ENCODE results near the gene CACNA1A. TPM values are rescaled to one million over a fixed set of nuclear protein-coding genes. Genes with fewer than 3 reads are reported as not detected.

The CACNA1A gene
- total RNA-seq, 1 experiment from 2014 or later: 0.85 TPM

GRCh38 chr19:13291913-13292312 is 214.4 kb downstream of the CACNA1A start:
- no peak overlapping the region for H3K27ac Mint-ChIP-seq (ENCODE audit: unreplicated experiment)
- intact Hi-C loops (cut with micrococcal nuclease; ENCODE audit: unreplicated experiment): no loop called here
- peaks cover 18% of the 10 kb centered on the region for H3K27me3 Mint-ChIP-seq (ENCODE audit: unreplicated experiment)
- DNase-seq: no peak
- no peak overlapping the region for H3K4me3 Mint-ChIP-seq (ENCODE audit: low read depth, unreplicated experiment)
- H3K4me1 Mint-ChIP-seq (ENCODE audit: low read depth, unreplicated experiment): no peaks in the 10 kb centered on the region
- CTCF ChIA-PET: interaction anchor here (0.6 kb wide), 1 partner anchor 1998 kb away, joined by 3 read pairs; no protein-coding TSS in a partner anchor
- H3K9me3 Mint-ChIP-seq (ENCODE audit: low read depth, unreplicated experiment): no peaks in the 10 kb centered on the region
- TF ChIP-seq, protein P1, sequence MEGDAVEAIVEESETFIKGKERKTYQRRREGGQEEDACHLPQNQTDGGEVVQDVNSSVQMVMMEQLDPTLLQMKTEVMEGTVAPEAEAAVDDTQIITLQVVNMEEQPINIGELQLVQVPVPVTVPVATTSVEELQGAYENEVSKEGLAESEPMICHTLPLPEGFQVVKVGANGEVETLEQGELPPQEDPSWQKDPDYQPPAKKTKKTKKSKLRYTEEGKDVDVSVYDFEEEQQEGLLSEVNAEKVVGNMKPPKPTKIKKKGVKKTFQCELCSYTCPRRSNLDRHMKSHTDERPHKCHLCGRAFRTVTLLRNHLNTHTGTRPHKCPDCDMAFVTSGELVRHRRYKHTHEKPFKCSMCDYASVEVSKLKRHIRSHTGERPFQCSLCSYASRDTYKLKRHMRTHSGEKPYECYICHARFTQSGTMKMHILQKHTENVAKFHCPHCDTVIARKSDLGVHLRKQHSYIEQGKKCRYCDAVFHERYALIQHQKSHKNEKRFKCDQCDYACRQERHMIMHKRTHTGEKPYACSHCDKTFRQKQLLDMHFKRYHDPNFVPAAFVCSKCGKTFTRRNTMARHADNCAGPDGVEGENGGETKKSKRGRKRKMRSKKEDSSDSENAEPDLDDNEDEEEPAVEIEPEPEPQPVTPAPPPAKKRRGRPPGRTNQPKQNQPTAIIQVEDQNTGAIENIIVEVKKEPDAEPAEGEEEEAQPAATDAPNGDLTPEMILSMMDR (IDR thresholded peaks at IDR 0.05; ENCODE audit: unreplicated experiment): no peak
- H3K36me3 Mint-ChIP-seq (ENCODE audit: insufficient read depth, unreplicated experiment): peaks cover 4% of the 10 kb centered on the region
- BruUV-seq (replicated peaks): no TSS peak

DNA sequence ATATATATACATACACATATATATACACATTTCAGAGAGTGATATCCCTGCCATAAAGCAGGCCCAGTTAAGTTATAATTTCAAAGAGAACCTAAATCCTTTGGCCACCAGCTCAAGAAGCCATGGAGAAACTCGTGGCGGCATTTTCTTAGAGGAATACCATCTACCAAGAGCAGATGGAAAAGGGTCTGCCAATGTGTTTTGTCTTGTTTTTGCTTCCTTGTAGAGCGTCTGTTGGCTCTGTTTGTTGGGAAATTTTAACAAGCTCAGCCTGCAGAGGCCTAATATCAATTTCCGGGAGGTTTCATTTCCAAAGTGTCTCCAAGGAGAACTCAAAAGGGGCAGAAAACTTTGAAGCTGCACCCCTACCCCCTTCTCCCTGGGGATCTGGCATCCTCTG is 215.5 kb downstream of the CACNA1A start:
- TF ChIP-seq, protein P1 (IDR thresholded peaks at IDR 0.05; ENCODE audit: unreplicated experiment): no peak
- Mint-ChIP-seq H3K27ac (ENCODE audit: unreplicated experiment) (no peak overlapping the region), H3K36me3 (ENCODE audit: insufficient read depth, unreplicated experiment) (peaks cover 4% of the 10 kb centered on the region), H3K9me3 (ENCODE audit: low read depth, unreplicated experiment) (no peaks in the 10 kb centered on the region), H3K4me1 (ENCODE audit: low read depth, unreplicated experiment) (no peaks in the 10 kb centered on the region), H3K27me3 (ENCODE audit: unreplicated experiment) (peaks cover 18% of the 10 kb centered on the region), H3K4me3 (ENCODE audit: low read depth, unreplicated experiment) (no peak overlapping the region)
- intact Hi-C loops (cut with micrococcal nuclease; ENCODE audit: unreplicated experiment): no loop called here
- no peak for DNase-seq
- no TSS peak for BruUV-seq (replicated peaks)
- CTCF ChIA-PET: interaction anchor here (0.6 kb wide), 1 partner anchor 10 kb away, joined by 8 read pairs; no protein-coding TSS in a partner anchor

GRCh38 chr19:13289295-13289694 is 217.0 kb downstream of the CACNA1A start:
- CTCF ChIA-PET: no interaction called here
- Mint-ChIP-seq H3K9me3 (ENCODE audit: low read depth, unreplicated experiment) (no peaks in the 10 kb centered on the region), H3K4me3 (ENCODE audit: low read depth, unreplicated experiment) (no peak overlapping the region), H3K4me1 (ENCODE audit: low read depth, unreplicated experiment) (no peaks in the 10 kb centered on the region), H3K27ac (ENCODE audit: unreplicated experiment) (no peak overlapping the region), H3K27me3 (ENCODE audit: unreplicated experiment) (peaks cover 11% of the 10 kb centered on the region), H3K36me3 (ENCODE audit: insufficient read depth, unreplicated experiment) (peaks cover 4% of the 10 kb centered on the region)
- TF ChIP-seq, protein P1 (IDR thresholded peaks at IDR 0.05; ENCODE audit: unreplicated experiment): no peak
- no peak for DNase-seq
- intact Hi-C loops (cut with micrococcal nuclease; ENCODE audit: unreplicated experiment): no loop called here
- no TSS peak for BruUV-seq (replicated peaks)

DNA sequence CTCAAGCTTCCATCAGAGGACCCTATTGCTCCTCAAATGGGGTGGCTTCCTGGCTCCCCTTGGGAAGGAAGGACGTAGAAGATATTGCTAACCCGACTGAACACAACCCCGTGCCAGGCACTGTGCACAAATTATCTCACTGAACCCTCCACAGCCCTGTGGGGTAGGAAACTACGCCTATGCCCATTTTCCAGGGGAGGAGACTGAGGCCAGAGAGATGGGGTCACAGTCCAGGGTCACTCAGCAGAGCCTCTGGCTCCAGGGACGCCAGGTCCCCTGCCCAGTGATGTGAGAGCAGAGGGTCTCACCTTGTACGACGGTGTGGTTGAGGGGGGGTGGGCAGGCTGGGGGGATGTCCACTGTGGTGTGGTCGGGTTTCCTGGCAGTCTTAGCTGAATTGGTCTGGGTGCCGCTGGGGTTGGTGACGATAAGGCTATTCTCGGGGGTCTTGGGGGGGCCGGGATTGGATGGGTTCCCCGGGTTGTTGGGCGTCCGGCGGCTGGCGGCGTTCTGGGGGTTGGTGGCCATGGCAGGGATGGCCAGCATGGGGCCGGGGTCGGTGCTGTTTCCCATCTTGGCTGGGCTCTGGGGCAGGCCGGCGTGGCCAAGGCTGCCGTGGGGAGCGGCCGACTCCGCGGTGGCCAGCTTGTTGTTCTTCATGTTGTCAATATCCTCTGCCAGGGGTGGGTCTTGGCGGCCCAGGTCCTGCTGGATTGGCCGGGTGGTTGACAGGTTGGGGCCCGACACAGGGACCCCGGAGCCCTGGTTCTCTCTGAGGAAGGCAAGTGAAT is 219.9 kb downstream of the CACNA1A start:
- no peaks in the 10 kb centered on the region for H3K36me3 Mint-ChIP-seq (ENCODE audit: insufficient read depth, unreplicated experiment)
- no peaks in the 10 kb centered on the region for H3K4me1 Mint-ChIP-seq (ENCODE audit: low read depth, unreplicated experiment)
- intact Hi-C loops (cut with micrococcal nuclease; ENCODE audit: unreplicated experiment): no loop called here
- CTCF ChIA-PET: no interaction called here
- BruUV-seq (replicated peaks): no TSS peak
- peaks cover 10% of the 10 kb centered on the region for H3K27me3 Mint-ChIP-seq (ENCODE audit: unreplicated experiment)
- H3K27ac Mint-ChIP-seq (ENCODE audit: unreplicated experiment): no peak overlapping the region
- TF ChIP-seq, protein P1 (IDR thresholded peaks at IDR 0.05; ENCODE audit: unreplicated experiment): no peak
- H3K4me3 Mint-ChIP-seq (ENCODE audit: low read depth, unreplicated experiment): no peak overlapping the region
- no peaks in the 10 kb centered on the region for H3K9me3 Mint-ChIP-seq (ENCODE audit: low read depth, unreplicated experiment)
- DNase-seq: no peak
